Measurements from ENCODE around the gene CHD9.
A peak's percentile ranks its signal among the peaks of the same experiment; 100 is the strongest.

Gene CHD9

DNA sequence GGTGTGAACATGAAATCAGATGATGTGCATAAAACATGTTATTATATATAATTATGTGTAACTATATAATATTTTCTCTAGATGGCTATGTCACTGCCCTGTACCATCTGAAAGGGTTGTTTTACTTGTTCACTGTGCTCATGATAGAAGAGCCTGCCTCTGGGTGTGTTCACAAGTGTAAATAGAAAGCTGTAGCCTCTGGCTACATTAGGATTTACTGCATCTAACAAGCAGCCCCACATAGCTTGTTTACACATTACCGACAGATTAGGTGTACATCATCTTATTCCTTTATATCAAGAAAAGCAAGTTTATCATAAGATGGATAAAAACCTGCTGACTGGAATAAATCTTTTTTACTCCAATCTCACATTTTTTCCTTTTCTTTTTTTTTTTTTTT lies 46.1 kb downstream of the CHD9 start:
- TF ChIP-seq, protein P1, sequence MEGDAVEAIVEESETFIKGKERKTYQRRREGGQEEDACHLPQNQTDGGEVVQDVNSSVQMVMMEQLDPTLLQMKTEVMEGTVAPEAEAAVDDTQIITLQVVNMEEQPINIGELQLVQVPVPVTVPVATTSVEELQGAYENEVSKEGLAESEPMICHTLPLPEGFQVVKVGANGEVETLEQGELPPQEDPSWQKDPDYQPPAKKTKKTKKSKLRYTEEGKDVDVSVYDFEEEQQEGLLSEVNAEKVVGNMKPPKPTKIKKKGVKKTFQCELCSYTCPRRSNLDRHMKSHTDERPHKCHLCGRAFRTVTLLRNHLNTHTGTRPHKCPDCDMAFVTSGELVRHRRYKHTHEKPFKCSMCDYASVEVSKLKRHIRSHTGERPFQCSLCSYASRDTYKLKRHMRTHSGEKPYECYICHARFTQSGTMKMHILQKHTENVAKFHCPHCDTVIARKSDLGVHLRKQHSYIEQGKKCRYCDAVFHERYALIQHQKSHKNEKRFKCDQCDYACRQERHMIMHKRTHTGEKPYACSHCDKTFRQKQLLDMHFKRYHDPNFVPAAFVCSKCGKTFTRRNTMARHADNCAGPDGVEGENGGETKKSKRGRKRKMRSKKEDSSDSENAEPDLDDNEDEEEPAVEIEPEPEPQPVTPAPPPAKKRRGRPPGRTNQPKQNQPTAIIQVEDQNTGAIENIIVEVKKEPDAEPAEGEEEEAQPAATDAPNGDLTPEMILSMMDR (IDR thresholded peaks at IDR 0.05; ENCODE audit: insufficient read depth, low read length, poor library complexity, severe bottlenecking): no peak
- no peak for DNase-seq (ENCODE audit: extremely low read depth, insufficient read length)
- Histone ChIP-seq H3K27me3 (replicated peaks; ENCODE audit: control insufficient read depth, insufficient read depth, low read length) (no peaks in the 10 kb centered on the region), H3K36me3 (ENCODE audit: control insufficient read depth, insufficient read depth, low read length) (peaks cover 3% of the 10 kb centered on the region; the same call in 1 of the 2 replicates), H3K4me3 (replicated peaks; ENCODE audit: low read depth, low read length) (no peak overlapping the region)

GRCh38 chr16:53103811-53104210 lies 49.0 kb downstream of the CHD9 start:
- Histone ChIP-seq H3K27me3 (replicated peaks; ENCODE audit: control insufficient read depth, insufficient read depth, low read length) (no peaks in the 10 kb centered on the region), H3K4me3 (replicated peaks; ENCODE audit: low read depth, low read length) (no peak overlapping the region), H3K36me3 (ENCODE audit: control insufficient read depth, insufficient read depth, low read length) (peaks cover 3% of the 10 kb centered on the region; the same call in 1 of the 2 replicates)
- no peak for DNase-seq (ENCODE audit: extremely low read depth, insufficient read length)
- TF ChIP-seq, protein P1 (IDR thresholded peaks at IDR 0.05; ENCODE audit: insufficient read depth, low read length, poor library complexity, severe bottlenecking): no peak

- TF ChIP-seq, protein P1 (IDR thresholded peaks at IDR 0.05; ENCODE audit: insufficient read depth, low read length, poor library complexity, severe bottlenecking): no peak
- Histone ChIP-seq H3K36me3 (ENCODE audit: control insufficient read depth, insufficient read depth, low read length) (peaks cover 2% of the 10 kb centered on the region; the same call in 1 of the 2 replicates), H3K27me3 (replicated peaks; ENCODE audit: control insufficient read depth, insufficient read depth, low read length) (no peaks in the 10 kb centered on the region), H3K4me3 (replicated peaks; ENCODE audit: low read depth, low read length) (no peak overlapping the region)
- no peak for DNase-seq (ENCODE audit: extremely low read depth, insufficient read length)
These were observed 50.8 kb downstream of the CHD9 start for GRCh38 chr16:53105565-53105964.

GRCh38 chr16:53111078-53111791 lies 56.4 kb downstream of the CHD9 start:
- peak; percentile 31 for DNase-seq (ENCODE audit: extremely low read depth, insufficient read length)
- Histone ChIP-seq H3K27me3 (replicated peaks; ENCODE audit: control insufficient read depth, insufficient read depth, low read length) (no peaks in the 10 kb centered on the region), H3K36me3 (ENCODE audit: control insufficient read depth, insufficient read depth, low read length) (no peaks in the 10 kb centered on the region), H3K4me3 (replicated peaks; ENCODE audit: low read depth, low read length) (0 out of 2 replicates have a peak overlapping the region, but pooled peaks have one; percentile 11)
- TF ChIP-seq, protein P1 (IDR thresholded peaks at IDR 0.05; ENCODE audit: insufficient read depth, low read length, poor library complexity, severe bottlenecking): no peak

DNA sequence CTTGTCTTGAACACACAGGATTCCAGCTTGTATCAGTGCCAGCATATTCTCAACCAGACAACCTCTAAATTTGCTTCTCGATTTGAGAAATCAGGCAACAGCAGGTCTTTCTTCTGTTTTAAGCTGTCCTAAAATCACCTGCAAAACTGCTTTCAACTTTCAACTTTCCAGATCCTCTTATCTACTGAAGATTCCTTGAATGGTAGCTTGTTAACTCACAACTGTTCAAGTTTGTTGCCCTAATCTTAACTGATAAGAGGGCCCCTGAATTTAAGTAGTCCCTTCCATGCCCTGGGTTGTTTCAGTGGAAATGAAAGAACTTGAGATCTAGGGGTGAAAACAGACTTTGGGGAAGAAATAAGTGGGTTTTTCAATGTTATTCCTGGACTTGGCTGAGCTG lies 57.2 kb downstream of the CHD9 start:
- TF ChIP-seq, protein P1 (IDR thresholded peaks at IDR 0.05; ENCODE audit: insufficient read depth, low read length, poor library complexity, severe bottlenecking): no peak
- Histone ChIP-seq H3K36me3 (ENCODE audit: control insufficient read depth, insufficient read depth, low read length) (no peaks in the 10 kb centered on the region), H3K27me3 (replicated peaks; ENCODE audit: control insufficient read depth, insufficient read depth, low read length) (no peaks in the 10 kb centered on the region), H3K4me3 (replicated peaks; ENCODE audit: low read depth, low read length) (no peak overlapping the region)
- DNase-seq (ENCODE audit: extremely low read depth, insufficient read length): no peak

All from GM06990 (cell line).